Activated gamma-delta T cell treated with Interleukin-2 at 50 U/mL for 16 hours (primary cell): ENCODE results near the gene NOS1.
A peak's percentile ranks its signal among the peaks of the same experiment; 100 is the strongest.
"Not testable (repeated sequence)": the region's sequence is repeated elsewhere in the genome, so short reads cannot be mapped to it uniquely, and the experiment has no call there.

Source experiments
- DNase-seq: peaks from one replicate; pipeline ENCODE4 v3.0.0-alpha.2; 2020

The NOS1 gene

DNA sequence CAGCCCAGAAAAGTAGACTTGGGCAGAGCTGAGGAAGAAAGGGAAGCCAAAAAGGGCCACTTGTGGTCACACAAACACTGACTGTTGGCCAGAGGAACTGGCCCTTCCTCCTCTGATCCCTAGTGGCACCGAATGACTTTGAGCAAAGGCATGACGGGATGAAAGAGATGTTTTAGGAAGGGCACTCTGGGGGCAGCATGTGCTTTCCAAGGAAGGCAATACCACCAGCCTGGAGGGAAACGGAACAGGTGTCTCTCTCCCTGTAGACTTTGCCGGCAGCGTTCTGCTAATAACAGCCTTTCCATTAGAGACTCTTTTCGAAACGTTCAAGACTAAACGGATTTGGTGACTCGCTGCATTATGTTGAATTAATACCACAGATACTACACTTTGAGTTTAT is 158.9 kb downstream of the NOS1 start:
- DNase-seq: no peak

DNA sequence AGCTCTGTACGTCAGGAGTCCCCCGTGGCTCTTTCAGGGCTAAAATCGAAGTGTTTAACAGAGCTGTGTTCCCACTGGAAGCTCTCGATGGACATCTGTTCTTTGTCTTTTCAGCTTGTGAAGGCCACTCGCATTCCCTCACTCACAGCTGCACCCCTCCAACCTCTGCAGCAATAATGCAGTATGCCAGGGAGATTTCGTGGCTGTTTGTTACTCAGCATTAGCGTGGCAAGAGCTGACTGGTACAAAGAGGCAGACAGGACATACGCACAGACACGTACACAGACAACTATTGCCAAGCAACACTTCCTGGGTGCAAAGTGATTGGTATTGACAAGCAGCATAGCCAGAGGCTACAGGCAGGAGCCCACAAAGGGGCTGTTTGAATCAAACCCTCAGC is 159.4 kb downstream of the NOS1 start:
- no peak for DNase-seq

DNA sequence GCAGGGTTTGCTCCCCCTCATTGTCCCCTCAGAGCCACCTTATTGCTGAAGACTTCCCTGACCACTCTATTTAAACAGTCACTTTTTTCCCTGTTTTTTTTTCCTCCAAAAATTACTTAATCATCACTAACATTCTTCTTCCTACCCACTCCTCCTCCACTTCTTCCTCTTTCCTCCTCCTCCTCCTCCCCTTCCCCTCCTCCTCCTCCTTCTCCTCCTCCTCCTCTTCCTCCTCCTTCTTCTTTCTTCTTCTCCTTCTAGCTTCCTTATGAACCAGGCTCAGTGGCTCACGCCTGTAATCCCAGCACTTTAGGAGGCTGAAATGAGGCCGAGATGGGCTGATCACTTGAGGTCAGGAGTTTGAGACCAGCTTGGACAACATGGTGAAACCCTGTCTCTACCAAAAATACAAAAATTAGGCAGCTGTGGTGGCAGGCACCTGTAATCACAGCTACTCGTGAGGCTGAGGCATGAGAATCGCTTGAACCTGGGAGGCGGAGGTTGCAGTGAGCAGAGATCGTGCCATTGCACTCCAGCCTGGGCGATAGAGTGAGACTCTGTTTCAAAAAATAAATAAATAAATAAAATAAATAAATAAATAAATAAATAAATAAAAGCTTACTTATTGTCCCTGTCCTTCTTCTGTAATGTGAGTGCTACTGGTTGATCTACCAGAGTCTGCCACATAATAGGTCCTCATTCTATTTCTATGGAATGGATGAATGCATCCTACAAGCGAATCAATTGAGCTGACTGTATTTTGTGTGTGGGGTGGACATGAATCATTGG is 161.3 kb downstream of the NOS1 start:
- DNase-seq: not testable (repeated sequence)

DNA sequence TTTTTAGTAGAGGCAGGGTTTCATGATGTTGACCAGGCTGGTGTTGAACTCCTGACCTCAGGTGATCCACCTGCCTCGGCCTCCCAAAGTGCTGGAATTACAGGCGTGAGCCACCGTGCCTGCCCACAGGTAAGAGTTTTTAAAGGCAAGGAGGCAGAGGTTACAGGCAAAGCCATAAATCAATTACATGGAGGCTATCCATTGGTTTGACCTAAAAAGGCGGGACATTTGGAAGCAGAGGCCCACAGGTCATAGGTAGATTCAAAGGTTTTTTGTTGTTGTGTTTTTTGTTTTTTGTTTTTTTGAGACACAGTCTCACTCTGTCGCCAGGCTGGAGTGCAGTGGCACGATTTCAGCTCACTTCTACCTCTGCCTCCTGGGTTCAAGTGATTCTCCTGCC is 165.1 kb downstream of the NOS1 start:
- not testable (repeated sequence) for DNase-seq

DNA sequence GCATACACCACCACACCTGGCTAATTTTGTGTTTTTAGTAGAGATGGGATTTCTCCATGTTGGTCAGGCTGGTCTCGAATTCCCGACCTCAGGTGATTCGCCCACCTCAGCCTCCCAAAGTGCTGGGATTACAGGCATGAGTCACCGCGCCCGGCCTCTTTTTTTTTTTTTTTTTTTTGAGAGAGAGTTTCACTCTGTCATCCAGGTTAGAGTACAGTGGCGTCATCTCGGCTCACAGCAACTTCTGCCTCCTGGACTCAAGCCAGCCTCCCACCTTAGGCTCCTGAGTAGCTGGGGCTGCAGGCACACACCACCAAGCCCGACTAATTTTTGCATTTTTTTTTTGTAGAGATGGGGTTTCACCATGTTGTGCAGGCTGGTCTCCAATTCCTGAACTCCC is 166.4 kb downstream of the NOS1 start:
- DNase-seq: not testable (repeated sequence)

DNA sequence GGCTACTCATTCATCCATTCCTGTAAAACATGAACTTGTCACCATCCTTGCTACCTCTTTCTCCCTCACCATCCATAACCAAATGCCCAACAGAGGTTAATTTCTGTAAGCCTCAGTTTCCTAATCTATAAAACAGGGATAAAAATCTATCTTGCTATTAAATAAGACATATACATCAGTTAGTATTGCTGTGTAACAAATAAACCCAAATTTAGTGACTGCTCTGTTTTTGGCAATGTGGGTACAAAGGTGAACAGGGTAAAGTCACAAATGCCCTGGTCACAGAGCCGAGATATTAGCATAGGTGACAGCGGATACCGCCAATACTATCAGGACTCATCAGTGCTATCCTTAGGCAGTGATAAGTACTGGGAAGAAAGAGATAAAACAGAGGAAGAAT is 167.5 kb downstream of the NOS1 start:
- no peak for DNase-seq

DNA sequence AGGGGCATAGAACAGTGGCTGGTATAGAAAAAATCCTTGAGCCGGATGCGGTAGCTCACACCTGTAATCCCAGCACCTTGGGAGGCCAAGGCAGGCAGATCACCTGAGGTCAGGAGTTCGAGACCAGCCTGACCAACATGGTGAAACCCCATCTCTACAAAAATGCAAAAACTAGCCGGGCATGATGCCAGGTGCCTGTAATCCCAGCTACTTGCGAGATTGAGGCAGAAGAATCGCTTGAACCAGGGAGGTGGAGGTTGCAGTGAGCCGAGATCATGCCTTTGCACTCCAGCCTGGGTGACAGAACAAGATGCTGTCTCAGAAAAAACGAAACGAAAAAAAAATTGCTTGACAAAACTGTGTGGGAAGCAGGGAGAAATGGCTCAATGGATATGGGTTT is 168.8 kb downstream of the NOS1 start:
- not testable (repeated sequence) for DNase-seq

DNA sequence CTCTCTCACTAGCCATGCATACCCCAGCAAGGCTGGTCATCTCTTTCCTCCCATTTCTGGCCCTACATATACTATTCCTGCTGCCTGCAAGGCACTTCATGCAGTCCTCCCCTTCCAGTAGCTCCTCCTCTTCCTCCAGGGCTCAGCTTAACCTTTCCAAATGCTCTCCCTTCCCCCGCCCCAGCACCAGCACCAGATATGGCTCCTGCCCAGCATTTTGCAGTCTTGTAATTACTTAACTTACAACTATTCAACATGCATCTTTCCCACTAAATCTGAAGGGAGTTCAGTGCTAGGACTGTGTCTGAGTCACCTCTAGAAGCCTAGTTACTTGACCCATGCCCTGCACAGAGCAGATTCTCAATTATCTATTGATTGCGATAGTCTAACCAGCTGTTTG is 169.4 kb downstream of the NOS1 start:
- no peak for DNase-seq

DNA sequence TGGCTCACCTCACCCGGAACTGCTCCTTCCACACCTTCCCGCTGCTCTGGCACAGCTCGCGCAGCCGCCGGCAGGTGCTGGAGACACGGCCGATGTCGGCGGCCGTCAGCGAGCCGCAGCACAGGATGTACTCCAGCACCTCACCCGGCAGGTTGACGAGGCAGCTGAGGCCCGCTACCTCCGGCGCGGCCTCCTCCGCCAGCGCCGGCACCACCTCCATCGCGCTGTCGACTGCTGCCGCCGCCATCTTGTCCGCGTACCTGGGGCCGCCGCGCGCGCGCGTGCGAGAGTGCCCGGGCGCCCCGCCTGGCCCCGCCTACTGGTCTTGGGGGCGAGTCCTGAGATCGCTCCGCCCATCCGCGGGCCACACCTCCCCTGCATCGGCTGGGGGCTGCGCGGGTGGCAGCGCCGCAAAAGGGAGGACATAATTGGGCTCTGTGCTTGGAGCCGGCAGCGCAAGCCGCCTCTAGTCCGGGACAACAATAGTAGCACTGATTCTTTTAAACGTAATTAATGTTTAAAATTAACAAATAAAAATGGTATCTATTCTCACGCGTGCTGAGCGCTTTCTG is 171.1 kb downstream of the NOS1 start, which contains the start of gene FBXO21:
Gene FBXO21, minus strand, starts transcription at position 261 of the 572 bp plus-strand sequence. Its CDS starts 14 bp downstream, at position 247.
- peak; percentile 92 for DNase-seq

DNA sequence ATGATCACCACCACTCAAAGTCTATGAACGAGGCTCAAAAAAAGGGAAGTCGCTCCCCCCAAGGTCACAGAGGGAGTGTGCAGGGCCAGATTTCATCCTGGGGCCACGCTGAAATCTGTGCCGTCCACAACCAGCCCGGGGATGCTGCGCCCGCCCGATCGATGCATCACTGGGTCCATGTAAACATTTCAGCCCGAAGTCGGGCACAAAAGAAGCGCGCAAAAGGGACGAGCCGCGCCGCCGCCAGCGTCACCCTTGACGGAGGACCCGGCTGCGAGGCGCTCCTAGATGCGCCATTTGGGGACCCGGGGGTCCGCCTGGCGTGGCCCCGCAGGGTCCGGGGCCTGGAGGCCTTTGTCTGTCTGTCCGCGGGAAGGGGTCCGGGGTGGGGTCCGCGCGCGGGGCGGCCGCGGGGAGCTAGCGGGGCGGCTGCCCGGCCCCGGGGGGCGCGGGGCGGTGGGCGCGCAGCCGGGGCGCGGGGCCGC is 171.7 kb downstream of the NOS1 start:
- peak; percentile 26 for DNase-seq

DNA sequence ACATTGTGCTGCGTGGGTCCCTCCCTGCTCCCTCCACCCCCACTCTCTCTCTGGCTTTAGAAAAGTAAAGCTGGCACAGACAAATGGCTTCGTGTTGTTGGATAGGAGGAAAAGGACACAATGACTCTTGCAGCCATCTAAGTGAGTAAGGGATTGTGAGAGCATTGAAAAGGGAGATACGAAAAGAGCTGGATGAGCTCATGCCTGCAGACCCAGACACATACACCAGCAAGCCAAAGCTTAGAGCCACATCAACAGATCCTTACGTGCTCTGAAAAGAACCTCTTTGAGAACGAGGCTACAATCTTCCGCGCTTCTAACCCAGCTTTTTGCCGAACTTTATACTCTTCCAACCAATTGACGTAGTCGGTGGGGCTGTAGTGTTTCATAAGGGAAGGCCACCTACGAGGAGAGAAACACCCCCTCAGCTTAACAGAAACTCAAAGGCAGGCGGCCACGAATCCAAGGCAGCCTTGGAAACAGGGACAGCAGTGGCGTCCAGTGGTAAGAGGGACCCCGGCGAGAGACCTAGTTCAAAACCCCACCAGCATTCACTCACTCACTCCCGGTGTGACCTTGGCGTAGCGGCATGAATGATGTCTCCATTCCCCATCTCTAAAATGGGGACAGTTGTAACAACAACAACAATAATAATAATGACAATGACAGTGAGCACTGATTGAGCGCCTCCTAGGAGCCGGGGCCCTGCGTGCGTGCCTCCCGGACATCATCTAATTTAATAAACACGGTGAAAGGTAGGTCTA is 172.3 kb downstream of the NOS1 start:
- DNase-seq: no peak

DNA sequence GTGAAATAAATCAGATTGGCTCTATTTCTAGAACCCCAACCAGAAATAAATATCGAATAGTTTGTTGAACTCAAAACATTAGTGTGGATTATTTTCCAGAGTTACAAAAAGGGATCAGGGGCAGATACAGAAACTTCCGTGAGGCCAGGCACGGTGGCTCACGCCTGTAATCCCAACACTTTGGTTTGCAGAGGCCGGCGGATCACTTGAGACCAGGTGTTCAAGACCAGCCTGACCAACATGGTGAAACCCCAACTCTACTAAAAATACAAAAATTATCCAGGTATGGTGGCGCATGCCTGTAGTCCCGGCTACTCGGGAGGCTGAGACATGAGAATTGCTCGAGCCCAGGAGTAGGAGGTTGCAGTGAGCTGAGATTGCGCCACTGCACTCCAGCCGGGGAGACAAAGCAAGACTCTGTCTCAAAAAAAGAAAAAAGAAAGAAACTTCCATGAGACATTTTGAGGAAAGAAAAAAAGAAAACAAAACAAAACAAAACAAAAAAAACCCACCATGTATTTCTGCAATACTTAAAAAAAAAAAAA is 173.2 kb downstream of the NOS1 start:
- DNase-seq: no peak

DNA sequence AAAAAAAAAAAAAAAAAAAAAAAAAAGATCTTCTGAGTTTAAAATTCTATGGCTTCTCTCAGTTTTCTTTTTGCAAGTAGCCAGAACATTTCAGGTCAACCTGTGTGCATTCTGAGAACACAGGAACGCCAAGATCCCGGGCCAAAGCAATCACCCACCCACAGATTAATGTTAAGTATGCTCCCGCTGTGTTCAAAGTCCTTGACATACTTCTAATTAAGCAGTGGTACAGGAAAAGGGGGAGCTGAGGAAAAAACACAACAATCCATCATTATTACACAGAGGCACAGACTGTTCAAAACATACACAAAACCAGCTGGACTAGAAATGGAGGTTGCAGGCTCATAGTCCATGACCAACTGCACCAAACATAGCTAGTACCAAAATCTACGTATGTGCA is 174.0 kb downstream of the NOS1 start:
- no peak for DNase-seq

DNA sequence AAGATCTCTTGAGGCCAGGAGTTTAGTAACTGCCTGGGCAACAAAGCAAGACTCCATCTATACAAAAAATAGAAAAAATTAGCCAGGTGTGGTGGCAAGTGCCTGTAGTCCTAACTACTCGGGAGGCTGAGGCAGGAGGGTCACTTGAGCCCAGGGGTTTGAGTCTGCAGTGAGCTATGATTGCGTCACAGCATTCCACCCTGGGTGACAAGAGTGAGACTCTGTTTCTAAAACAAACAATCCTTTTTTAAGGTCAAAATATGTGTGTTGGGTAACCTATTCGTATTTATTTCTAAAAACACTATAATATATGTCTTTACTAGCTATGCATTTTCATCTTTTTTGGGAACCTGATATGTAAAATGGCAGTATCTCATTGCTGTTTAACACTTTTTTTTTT is 178.6 kb downstream of the NOS1 start:
- DNase-seq: no peak

DNA sequence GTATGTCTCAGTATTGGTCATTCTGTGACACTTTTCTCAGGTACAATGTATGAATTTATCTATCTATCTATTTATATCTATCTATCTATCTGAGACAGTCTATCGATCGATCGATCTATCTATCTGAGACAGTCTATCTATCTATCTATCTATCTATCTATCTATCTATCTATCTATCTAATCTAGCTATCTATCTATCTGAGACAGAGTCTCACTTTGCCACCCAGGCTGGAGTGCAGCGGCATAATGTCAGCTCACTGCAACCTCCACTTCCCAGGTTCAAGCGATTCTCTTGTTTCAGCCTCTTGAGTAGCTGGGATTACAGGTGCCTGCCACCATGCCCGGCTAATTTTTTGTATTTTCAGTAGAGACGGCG is 180.0 kb downstream of the NOS1 start:
- DNase-seq: not testable (repeated sequence)

DNA sequence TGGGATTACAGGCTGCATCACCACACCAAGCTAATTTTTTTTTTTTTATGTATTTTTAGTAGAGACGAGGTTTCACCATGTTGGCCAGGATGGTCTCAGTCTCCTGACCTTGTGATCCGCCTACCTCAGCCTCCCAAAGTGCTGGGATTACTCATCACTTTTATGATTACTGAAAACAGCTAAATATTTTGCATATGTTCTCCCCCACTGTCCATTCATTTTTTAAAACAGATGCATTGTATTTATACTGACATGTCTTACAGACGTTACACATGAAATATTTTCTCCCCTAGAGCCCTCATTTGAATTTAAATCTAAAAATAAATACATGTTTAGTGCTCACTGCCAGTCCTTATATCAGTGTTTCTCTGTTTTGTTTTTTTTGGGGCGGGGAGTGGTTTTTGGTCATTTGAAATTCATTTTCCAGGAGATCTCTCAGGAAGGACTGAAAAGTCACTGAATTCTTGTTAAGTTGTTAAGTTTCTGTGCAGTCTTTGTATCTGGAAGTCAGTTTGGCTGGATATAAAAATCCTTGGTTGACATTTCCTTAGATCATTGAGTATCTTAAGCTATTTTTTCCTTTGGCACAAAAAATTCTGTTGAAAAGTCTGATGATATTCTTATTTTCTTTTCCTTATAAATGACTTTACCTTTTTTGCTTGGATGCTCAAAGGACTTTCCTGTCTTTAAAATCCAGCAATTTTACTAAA is 180.5 kb downstream of the NOS1 start:
- DNase-seq: no peak

DNA sequence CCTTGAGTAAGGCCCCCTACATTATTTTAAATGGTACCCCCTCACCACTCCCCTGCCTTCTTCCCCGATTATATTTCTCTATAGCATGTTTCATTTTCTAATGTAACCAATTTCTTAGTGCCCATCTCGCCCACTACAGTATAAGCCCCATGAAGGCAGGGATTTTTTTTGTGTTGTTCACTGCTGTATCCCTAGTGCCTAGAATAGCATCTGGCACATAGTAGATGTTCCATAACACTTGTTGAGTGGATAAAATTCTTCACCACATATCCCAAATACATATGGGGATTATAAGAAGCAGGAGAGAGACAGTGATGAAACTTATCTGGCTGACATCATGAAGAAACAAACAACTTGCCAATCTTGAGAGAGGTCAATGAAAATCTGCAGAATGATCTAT is 182.7 kb downstream of the NOS1 start:
- no peak for DNase-seq

DNA sequence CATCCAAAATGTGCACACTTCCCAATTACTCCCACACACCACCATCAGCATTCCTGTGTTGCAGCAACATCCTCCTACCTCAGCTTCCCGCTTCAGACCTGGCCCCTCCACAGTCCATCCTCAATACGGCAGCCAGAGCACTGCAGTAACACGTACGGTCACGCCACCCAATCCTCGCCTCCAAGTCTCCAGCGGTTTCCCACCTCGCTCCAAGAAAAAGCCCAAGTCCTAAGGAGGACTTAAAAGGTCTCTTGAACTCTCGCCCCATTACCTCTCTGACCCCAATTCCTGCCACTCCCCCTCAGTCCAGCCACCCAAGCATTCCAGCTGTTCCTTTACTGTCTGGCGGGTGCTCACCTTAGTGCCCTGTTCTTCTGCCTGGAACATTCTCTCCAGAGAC is 183.1 kb downstream of the NOS1 start:
- no peak for DNase-seq

DNA sequence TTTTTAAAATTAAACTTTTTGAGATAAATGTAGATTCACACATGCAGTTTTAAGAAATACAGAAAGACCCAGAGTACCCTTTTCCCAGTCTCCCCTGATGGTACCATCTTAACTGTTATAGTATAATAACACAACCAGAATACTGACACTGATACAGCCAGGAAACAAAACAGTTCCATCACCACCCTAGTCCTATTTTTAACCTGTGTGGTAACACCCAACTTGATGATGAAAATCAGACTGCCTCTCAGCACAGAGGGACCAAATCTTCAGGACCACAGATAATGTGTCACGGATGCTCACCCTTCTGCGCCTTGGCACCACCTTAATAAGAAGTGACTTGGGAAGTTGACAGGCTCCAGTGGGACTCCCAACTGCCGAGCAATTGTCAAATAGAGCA is 189.3 kb downstream of the NOS1 start:
- DNase-seq: no peak

DNA sequence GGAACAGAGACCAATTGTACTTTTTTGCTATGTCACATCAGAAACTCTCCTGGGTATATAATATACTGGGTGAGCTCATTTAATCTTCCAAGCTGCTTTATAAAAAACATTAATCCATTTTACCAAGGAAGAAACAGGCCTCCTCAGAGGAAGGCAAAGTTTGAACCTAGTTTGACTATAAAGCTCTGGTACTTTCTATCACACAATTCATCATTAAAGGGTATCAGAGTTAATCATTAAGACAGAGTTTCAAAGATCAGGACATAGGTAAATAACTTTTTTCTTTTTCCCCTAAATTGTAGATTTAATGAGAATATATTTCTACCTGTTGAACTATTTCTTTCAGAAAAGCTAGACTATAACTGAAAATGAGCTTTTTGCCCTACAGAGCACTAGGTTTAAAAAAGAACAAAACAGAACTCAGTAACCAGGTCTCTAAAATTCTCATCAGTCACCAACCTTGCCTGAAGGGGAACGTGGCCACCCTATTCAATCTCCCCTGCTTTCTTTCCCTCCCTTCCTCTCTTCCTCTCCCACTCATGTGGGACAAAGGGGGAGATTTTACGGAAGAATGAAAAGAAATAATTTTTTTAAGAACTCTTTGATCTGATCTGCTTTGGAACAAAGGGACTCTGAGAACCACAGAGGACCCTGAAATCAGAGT is 189.8 kb downstream of the NOS1 start:
- DNase-seq: no peak

DNA sequence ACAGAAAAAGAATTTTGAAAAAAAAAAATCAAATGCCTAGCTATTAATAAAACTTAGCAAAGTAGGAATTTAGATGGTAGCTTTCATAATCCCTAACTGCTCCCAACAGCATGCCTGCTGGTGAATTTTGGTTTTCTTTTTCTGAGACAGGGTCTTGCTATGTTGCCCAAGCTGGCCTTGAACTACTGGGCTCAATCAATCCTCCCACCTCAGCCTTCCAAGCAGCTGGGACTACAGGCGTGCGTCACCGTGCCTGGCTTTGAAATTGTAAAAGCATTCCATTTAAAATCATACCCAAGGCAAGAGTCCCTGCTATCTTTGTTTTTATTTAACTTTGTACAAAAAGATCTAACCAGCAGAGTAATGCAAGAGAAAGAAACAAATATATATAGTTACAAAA is 191.9 kb downstream of the NOS1 start:
- no peak for DNase-seq

DNA sequence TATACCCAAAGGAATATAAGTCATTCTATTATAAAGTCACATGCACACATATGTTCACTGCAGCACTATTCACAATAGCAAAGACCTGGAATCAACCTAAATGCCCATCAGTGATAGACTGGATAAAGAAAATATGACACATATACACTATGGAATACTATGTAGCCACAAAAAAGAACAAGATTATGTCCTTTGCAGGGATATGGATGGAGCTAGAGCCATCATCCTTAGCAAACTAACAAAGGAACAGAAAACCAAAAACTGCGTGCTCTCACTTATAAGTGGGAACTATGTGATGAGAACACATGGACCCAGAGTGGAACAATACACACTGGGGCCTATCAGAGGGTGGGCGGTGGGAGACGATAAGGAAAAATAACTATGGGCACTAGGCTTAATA is 192.4 kb downstream of the NOS1 start:
- DNase-seq: no peak
